Endothelial cell (in vitro differentiated cells): ENCODE results near the gene PHGDH. TPM values are rescaled to one million over a fixed set of nuclear protein-coding genes. Genes with fewer than 3 reads are reported as not detected.
"Not testable (repeated sequence)": the region's sequence is repeated elsewhere in the genome, so short reads cannot be mapped to it uniquely, and the experiment has no call there.

Experiments
- DNase-seq: peaks from one replicate; pipeline ENCODE4 v3.0.0; 2021; ENCODE audit warnings: low spot score
- H3K27ac Mint-ChIP-seq: one replicate; pipeline ENCODE4 v1.8.0; 2021; ENCODE audit warnings: mixed read lengths, inconsistent platforms; ENCODE audit not compliant: unreplicated experiment
- H3K27me3 Mint-ChIP-seq: one replicate; pipeline ENCODE4 v1.8.0; 2021; ENCODE audit warnings: mild to moderate bottlenecking, moderate library complexity, mixed read lengths, inconsistent platforms; ENCODE audit not compliant: unreplicated experiment
- H3K36me3 Mint-ChIP-seq: one replicate; pipeline ENCODE4 v1.8.0; 2021; ENCODE audit warnings: mild to moderate bottlenecking, low read depth, mixed read lengths, inconsistent platforms; ENCODE audit not compliant: unreplicated experiment
- H3K4me1 Mint-ChIP-seq: one replicate; pipeline ENCODE4 v1.8.0; 2021; ENCODE audit warnings: mild to moderate bottlenecking, mixed read lengths, inconsistent platforms; ENCODE audit not compliant: unreplicated experiment
- H3K4me3 Mint-ChIP-seq: one replicate; pipeline ENCODE4 v1.8.0; 2021; ENCODE audit warnings: mild to moderate bottlenecking, mixed read lengths, inconsistent platforms; ENCODE audit not compliant: unreplicated experiment
- H3K9me3 Mint-ChIP-seq: one replicate; pipeline ENCODE4 v1.8.0; 2021; ENCODE audit warnings: mixed read lengths, inconsistent platforms; ENCODE audit not compliant: unreplicated experiment
- total RNA-seq: library from RNA; stranded (reverse); fragmentation: NEBNext Ultra II Directional; extraction: Animal tissue kit (Norgen Biotek cat#: 25700); gene quantifications from one replicate; pipeline ENCODE4 v1.2.1, GENCODE V29; 2021; ENCODE audit not compliant: unreplicated experiment
- TF ChIP-seq, protein P1 (sequence below): fragments of 200-600 bp; sonication (generic); IDR thresholded peaks from one replicate; pipeline ENCODE4 v1.5.0; 2021; ENCODE audit warnings: antibody characterized with exemption; ENCODE audit not compliant: unreplicated experiment

The PHGDH gene
- total RNA-seq, 1 donor from 2014 or later, result 137 TPM

DNA sequence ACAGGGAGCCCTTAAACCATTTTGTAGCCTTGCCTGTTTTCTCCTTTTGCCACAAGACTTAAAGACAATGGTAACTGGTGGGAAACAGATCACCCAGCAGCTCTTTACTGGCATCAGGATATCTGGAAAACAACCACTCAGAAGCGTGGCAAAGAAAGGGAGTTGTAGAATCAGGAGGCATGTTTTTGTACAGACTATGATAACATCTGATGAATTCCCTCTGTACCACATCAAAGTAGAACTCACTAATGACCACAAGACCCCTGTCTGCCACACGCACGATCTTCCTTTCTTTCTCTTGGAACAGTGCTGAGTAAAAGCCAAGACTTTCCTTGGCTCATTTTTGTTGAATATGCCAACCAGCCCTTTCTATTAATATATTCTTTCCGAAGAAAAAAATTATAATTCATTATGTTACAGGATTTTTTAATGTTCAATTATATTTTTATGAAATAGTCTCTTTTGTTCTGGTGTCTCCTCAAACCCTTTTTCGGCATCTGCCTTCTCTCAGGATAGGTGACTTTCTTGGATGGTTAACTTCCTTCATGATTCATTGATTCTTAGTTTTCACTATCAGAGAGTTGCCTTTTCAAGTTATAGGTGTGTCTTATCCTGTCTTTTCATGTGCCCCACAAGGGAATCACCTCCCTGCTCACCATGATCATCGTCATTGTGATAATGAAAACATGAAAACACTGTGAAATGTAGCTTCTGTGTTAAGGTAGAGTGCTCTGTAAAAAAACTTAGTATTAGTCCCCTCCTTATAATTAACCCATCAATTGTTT, 7.9 kb upstream of the PHGDH start:
- Mint-ChIP-seq H3K27ac (no peak overlapping the region), H3K4me3 (no peak overlapping the region), H3K27me3 (no peaks in the 10 kb centered on the region), H3K4me1 (no peaks in the 10 kb centered on the region), H3K9me3 (peaks cover 7% of the 10 kb centered on the region), H3K36me3 (peaks cover 14% of the 10 kb centered on the region)
- TF ChIP-seq, protein P1, sequence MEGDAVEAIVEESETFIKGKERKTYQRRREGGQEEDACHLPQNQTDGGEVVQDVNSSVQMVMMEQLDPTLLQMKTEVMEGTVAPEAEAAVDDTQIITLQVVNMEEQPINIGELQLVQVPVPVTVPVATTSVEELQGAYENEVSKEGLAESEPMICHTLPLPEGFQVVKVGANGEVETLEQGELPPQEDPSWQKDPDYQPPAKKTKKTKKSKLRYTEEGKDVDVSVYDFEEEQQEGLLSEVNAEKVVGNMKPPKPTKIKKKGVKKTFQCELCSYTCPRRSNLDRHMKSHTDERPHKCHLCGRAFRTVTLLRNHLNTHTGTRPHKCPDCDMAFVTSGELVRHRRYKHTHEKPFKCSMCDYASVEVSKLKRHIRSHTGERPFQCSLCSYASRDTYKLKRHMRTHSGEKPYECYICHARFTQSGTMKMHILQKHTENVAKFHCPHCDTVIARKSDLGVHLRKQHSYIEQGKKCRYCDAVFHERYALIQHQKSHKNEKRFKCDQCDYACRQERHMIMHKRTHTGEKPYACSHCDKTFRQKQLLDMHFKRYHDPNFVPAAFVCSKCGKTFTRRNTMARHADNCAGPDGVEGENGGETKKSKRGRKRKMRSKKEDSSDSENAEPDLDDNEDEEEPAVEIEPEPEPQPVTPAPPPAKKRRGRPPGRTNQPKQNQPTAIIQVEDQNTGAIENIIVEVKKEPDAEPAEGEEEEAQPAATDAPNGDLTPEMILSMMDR, result no peak
- DNase-seq, result no peak

DNA sequence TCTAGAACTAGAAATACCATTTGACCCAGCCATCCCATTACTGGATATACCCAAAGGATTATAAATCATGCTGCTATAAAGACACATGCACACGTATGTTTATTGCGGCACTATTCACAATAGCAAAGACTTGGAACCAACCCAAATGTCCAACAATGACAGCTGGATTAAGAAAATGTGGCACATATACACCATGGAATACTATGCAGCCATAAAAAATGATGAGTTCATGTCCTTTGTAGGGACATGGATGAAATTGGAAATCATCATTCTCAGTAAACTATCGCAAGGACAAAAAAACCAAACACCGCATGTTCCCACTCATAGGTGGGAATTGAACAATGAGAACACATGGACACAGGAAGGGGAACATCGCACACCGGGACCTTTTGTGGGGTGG, 5.1 kb upstream of the PHGDH start:
- H3K4me3 Mint-ChIP-seq, DNase-seq, H3K4me1 Mint-ChIP-seq, H3K27me3 Mint-ChIP-seq, H3K9me3 Mint-ChIP-seq, H3K36me3 Mint-ChIP-seq, H3K27ac Mint-ChIP-seq: not testable (repeated sequence)

DNA sequence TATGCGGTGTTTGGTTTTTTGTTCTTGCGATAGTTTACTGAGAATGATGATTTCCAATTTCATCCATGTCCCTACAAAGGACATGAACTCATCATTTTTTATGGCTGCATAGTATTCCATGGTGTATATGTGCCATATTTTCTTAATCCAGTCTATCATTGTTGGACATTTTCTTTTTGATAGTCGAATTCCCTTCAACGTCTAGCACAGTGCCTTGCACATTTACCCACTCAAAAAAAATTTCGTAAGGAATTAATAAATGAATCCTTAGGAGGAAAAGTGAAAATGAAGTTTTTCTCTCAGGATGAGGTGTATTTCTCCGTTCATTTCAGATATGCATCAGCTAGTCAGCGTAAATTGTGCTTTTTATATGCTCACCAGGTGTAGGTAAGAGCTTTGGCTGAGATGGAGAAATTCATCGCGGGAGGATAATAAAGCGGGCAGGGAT, 354 bp upstream of the PHGDH start:
- not testable (repeated sequence) for H3K27me3 Mint-ChIP-seq, H3K9me3 Mint-ChIP-seq, H3K36me3 Mint-ChIP-seq, DNase-seq
- Mint-ChIP-seq H3K27ac (peak overlapping the region; percentile 14), H3K4me1 (peaks cover 38% of the 10 kb centered on the region), H3K4me3 (peak overlapping the region; percentile 95)

DNA sequence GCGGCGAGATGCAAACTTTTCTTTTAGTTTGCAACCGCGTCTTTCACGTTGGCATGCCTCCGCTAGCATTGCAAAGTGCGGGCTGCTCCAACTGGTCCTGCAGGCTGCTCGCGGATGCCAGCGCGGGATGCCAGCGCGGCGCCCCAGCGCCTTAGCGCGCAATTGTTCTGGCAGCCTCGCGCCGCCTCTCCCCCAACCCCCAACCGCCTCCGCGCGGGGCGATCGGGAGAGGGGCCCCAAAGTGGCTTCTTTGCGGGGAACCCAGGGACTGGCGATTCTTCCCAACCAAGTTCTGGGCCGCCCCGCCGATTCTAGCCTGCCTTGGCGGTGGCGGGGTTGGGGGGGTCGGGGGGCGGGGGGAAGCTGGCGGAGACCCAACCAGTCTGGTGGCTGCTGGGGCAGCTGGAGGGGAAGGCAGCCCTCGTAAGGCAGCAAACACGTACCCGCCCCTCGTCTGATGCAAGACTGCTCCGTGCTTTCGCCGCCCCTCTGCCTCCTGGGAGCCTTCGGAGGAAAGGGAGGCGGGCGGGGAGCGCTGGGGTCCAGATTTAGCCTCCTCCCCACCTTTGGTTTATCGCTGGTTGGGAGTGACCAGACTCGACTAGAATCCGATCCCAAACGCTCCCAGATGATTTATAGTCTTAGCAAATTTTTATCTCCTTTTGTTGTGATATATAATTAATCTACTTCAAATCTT, 756 bp downstream of the PHGDH start:
- peaks cover 8% of the 10 kb centered on the region for H3K27me3 Mint-ChIP-seq
- peak overlapping the region; percentile 95 for H3K4me3 Mint-ChIP-seq
- peaks cover 4% of the 10 kb centered on the region for H3K36me3 Mint-ChIP-seq
- H3K9me3 Mint-ChIP-seq, result no peaks in the 10 kb centered on the region
- TF ChIP-seq, protein P1, result no peak
- peak; percentile 62 for DNase-seq
- H3K27ac Mint-ChIP-seq, result peak overlapping the region; percentile 53
- H3K4me1 Mint-ChIP-seq, result peaks cover 41% of the 10 kb centered on the region

DNA sequence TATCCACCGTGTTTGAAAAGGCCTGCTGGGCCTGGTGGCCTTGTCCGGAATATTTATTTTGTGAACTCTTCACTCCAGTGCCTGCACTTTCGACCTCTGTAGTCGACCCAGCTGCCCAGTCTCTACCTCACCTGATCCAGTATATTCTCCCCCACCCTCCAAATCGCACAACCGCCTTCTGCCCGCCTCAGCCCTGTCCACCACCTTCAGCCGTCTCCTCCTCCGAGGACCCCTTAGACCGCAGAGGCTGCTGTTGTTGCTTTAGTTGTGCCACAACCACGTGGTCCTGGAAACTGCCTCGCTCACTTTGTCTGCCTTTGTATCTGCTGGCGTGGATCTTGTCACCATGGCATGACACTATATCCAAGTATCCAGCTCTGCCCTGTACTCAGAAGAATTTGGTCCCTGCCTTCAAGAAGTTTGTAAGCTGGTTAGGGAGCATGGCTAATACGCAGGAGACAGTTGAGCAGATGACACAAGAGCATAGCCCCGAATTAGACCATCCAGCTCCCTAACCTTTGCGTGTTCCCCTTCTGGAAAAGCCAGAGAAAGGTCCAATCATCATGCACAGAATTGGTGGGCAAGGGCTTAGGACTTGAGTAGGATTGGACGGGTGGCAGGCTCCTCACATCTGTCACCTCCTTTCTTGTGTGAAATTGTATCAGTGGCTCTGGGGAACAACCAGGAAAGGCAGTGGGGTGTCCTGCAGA, 1.5 kb downstream of the PHGDH start:
- peak overlapping the region; percentile 90 for H3K4me3 Mint-ChIP-seq
- no peak for DNase-seq
- peak overlapping the region; percentile 53 for H3K27ac Mint-ChIP-seq
- peaks cover 4% of the 10 kb centered on the region for H3K36me3 Mint-ChIP-seq
- peaks cover 44% of the 10 kb centered on the region for H3K4me1 Mint-ChIP-seq
- TF ChIP-seq, protein P1, result no peak
- peaks cover 8% of the 10 kb centered on the region for H3K27me3 Mint-ChIP-seq
- no peaks in the 10 kb centered on the region for H3K9me3 Mint-ChIP-seq
